H9 (cell line): ENCODE data around the gene SLC24A3. TPM values are rescaled to one million over a fixed set of nuclear protein-coding genes. Genes with fewer than 3 reads are reported as not detected.

ENCODE experiments used
- DNase-seq: peaks from one replicate; pipeline ENCODE4 v3.0.0-alpha.2; 2017
- H2AFZ ChIP-seq: one replicate; pipeline ENCODE4 v1.6.1; 2013; ENCODE audit warnings: mild to moderate bottlenecking, low read length, control low read depth, moderate library complexity
- H2AK5ac ChIP-seq: 2 replicates; pipeline ENCODE4 v1.6.1; 2013; ENCODE audit warnings: low read length, control low read depth, mixed read lengths; ENCODE audit not compliant: insufficient read length
- H2BK120ac ChIP-seq: one replicate; pipeline ENCODE4 v1.6.1; 2013; ENCODE audit warnings: low read depth, mild to moderate bottlenecking, low read length, control low read depth, inconsistent platforms; ENCODE audit not compliant: poor library complexity, severe bottlenecking
- H2BK12ac ChIP-seq: 2 replicates; pipeline ENCODE4 v1.6.1; 2013; ENCODE audit warnings: low read length, control low read depth, mixed read lengths, low read depth; ENCODE audit not compliant: insufficient read length
- H2BK15ac ChIP-seq: 2 replicates; pipeline ENCODE4 v1.6.1; 2013; ENCODE audit warnings: low read depth, low read length, control low read depth
- H2BK20ac ChIP-seq: one replicate; pipeline ENCODE4 v1.6.1; 2013; ENCODE audit warnings: low read depth, mild to moderate bottlenecking, low read length, control low read depth, inconsistent platforms; ENCODE audit not compliant: poor library complexity, severe bottlenecking
- H2BK5ac ChIP-seq: 2 replicates; pipeline ENCODE4 v1.6.1; 2013; ENCODE audit warnings: low read length, control low read depth, mixed read lengths; ENCODE audit not compliant: insufficient read length
- H3K14ac ChIP-seq: 2 replicates; pipeline ENCODE4 v1.6.1; 2013; ENCODE audit warnings: low read length, control low read depth; ENCODE audit not compliant: insufficient read depth
- H3K18ac ChIP-seq: 2 replicates; pipeline ENCODE4 v1.6.1; 2013; ENCODE audit warnings: low read depth, mild to moderate bottlenecking, mixed read lengths, low read length, control low read depth; ENCODE audit not compliant: insufficient read length
- H3K23ac ChIP-seq: 2 replicates; pipeline ENCODE4 v1.6.1; 2013; ENCODE audit warnings: low read length, control low read depth, mixed read lengths, low read depth; ENCODE audit not compliant: insufficient read length
- H3K23me2 ChIP-seq: 2 replicates; pipeline ENCODE4 v1.6.1; 2013; ENCODE audit warnings: low read depth, mild to moderate bottlenecking, mixed read lengths, low read length, control low read depth; ENCODE audit not compliant: insufficient read length, poor library complexity, severe bottlenecking
- H3K27ac ChIP-seq: 2 replicates; pipeline ENCODE4 v1.5.1; 2013; ENCODE audit warnings: low read length, control low read depth, mixed read lengths, low read depth; ENCODE audit not compliant: insufficient read length
- H3K27me3 ChIP-seq: 2 replicates; pipeline ENCODE4 v1.6.1; 2013; ENCODE audit warnings: low read length, control low read depth, inconsistent platforms; ENCODE audit not compliant: insufficient read depth
- H3K4ac ChIP-seq: 2 replicates; pipeline ENCODE4 v1.6.1; 2013; ENCODE audit warnings: low read depth, mild to moderate bottlenecking, control low read depth, inconsistent platforms, low read length, moderate library complexity
- H3K4me1 ChIP-seq: 2 replicates; pipeline ENCODE4 v1.6.1; 2013; ENCODE audit warnings: low read length, control low read depth, inconsistent platforms; ENCODE audit not compliant: insufficient read depth
- H3K4me2 ChIP-seq: 2 replicates; pipeline ENCODE4 v1.6.1; 2013; ENCODE audit warnings: low read length, control low read depth, mixed read lengths; ENCODE audit not compliant: insufficient read length, insufficient read depth
- H3K56ac ChIP-seq: 2 replicates; pipeline ENCODE4 v1.6.1; 2013; ENCODE audit warnings: low read depth, mild to moderate bottlenecking, mixed read lengths, low read length, control low read depth; ENCODE audit not compliant: insufficient read length
- H3K79me1 ChIP-seq: 2 replicates; pipeline ENCODE4 v1.6.1; 2013; ENCODE audit warnings: low read depth, mild to moderate bottlenecking, moderate library complexity, low read length, control low read depth, inconsistent platforms; ENCODE audit not compliant: insufficient read depth, poor library complexity, severe bottlenecking
- H3K79me2 ChIP-seq: 2 replicates; pipeline ENCODE4 v1.6.1; 2013; ENCODE audit warnings: low read length, control low read depth, inconsistent platforms; ENCODE audit not compliant: insufficient read depth
- H3K9ac ChIP-seq: 2 replicates; pipeline ENCODE4 v1.6.1; 2013; ENCODE audit warnings: low read length, control low read depth, mixed read lengths; ENCODE audit not compliant: insufficient read length; ENCODE audit errors: extremely low read depth
- H3K9me3 ChIP-seq: one replicate; pipeline ENCODE4 v1.6.1; 2013; ENCODE audit warnings: low read depth, low read length, inconsistent platforms; ENCODE audit not compliant: control insufficient read depth
- H3T11ph ChIP-seq: one replicate; pipeline ENCODE4 v1.6.1; 2013; ENCODE audit warnings: mild to moderate bottlenecking, low read length, control low read depth, inconsistent platforms
- H4K20me1 ChIP-seq: one replicate; pipeline ENCODE4 v1.6.1; 2013; ENCODE audit not compliant: control insufficient read depth, insufficient read length, insufficient read depth
- H4K5ac ChIP-seq: 2 replicates; pipeline ENCODE4 v1.6.1; 2013; ENCODE audit warnings: low read depth, mild to moderate bottlenecking, mixed read lengths, low read length, control low read depth; ENCODE audit not compliant: insufficient read length
- H4K8ac ChIP-seq: replicated peaks from 2 replicates; pipeline ENCODE4 v1.6.1; 2013; ENCODE audit warnings: low read length, control low read depth, mixed read lengths, low read depth; ENCODE audit not compliant: insufficient read length
- H4K91ac ChIP-seq: 2 replicates; pipeline ENCODE4 v1.6.1; 2013; ENCODE audit warnings: low read depth, mild to moderate bottlenecking, moderate library complexity, mixed read lengths, low read length, control low read depth; ENCODE audit not compliant: insufficient read length
- H3K27ac Mint-ChIP-seq, 3 experiments: 2 replicates in 2 of 3; 3 replicates in 1 of 3; pipeline ENCODE4 v1.8.0; 2020 to 2021; ENCODE audit warnings: mixed read lengths in 3 of 3, mild to moderate bottlenecking in 1 of 3, moderate library complexity in 1 of 3
- H3K27me3 Mint-ChIP-seq: 2 replicates; pipeline ENCODE4 v1.8.0; 2021; ENCODE audit warnings: low read depth, mild to moderate bottlenecking, moderate library complexity, mixed read lengths
- H3K36me3 Mint-ChIP-seq, 3 experiments: 2 replicates in 2 of 3; 3 replicates in 1 of 3; pipeline ENCODE4 v1.8.0; 2020 to 2021; ENCODE audit warnings: low read depth in 3 of 3, mixed read lengths in 3 of 3; ENCODE audit not compliant: insufficient read depth in 1 of 3
- H3K4me1 Mint-ChIP-seq, 2 experiments: 2 replicates each; pipeline ENCODE4 v1.8.0; 2020; ENCODE audit warnings: mixed read lengths in 2 of 2
- H3K4me3 Mint-ChIP-seq, 2 experiments: 2 replicates in 1 of 2; 3 replicates in 1 of 2; pipeline ENCODE4 v1.8.0; 2020 to 2021; ENCODE audit warnings: mild to moderate bottlenecking in 2 of 2, mixed read lengths in 2 of 2, moderate library complexity in 1 of 2
- H3K9me3 Mint-ChIP-seq, 2 experiments: 2 replicates in 1 of 2; 3 replicates in 1 of 2; pipeline ENCODE4 v1.8.0; 2020; ENCODE audit warnings: mild to moderate bottlenecking in 2 of 2, mixed read lengths in 2 of 2, moderate library complexity in 1 of 2
- WGBS: extraction: QIAGEN DNeasy Blood & Tissue Kit; methylation state at CpG from one replicate; pipeline ENCODE4 v1.1.7; 2013; ENCODE audit warnings: missing lambda C conversion rate, low lambda C conversion rate, mixed read lengths; ENCODE audit not compliant: insufficient read length; ENCODE audit errors: extremely low coverage; 5-methylcytosine and 5-hydroxymethylcytosine counted together
- total RNA-seq: library from RNA; stranded (reverse); gene quantifications from 2 replicates; pipeline ENCODE4 v1.2.1, GENCODE V29; 2021
- TF ChIP-seq, protein P1 (sequence below): fragments of 200-600 bp; sonication (generic); conservative IDR thresholded peaks from 3 replicates; pipeline ENCODE4 v1.8.0; 2021; ENCODE audit warnings: antibody characterized with exemption, mild to moderate bottlenecking

The SLC24A3 gene
- total RNA-seq, 1 experiment from 2014 or later, result 0.83 TPM

DNA sequence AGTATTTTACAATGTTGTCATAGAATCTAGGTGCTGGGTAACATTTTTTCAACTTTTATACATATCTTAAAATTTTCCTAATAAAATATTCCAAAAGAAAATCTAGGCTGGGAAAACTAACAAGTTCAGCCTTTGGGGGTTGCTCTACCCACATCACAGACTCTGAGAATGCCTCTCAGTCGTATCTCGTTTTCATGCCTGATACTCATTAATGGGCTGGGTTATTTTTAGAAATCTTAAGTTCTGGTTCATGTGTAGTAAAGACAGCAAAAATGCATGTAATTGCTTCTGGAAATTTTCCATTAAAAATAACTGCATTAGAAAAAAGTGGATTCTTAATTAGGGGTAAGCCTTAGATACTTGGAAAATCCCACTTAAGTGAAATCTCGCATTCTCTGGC lies 149.3 kb downstream of the SLC24A3 start:
- Histone ChIP-seq H2AK5ac (no peak overlapping the region), H3K56ac (no peak overlapping the region), H2BK20ac (no peak overlapping the region), H3K4me1 (no peaks in the 10 kb centered on the region), H3K23me2 (no peaks in the 10 kb centered on the region), H2BK12ac (no peak overlapping the region), H3K27me3 (no peaks in the 10 kb centered on the region), H3K23ac (no peak overlapping the region), H3K4ac (no peak overlapping the region), H3K18ac (no peak overlapping the region), H3K14ac (no peak overlapping the region), H3K79me1 (no peaks in the 10 kb centered on the region), H4K91ac (no peak overlapping the region), H2BK120ac (no peak overlapping the region), H2BK15ac (no peak overlapping the region), H3K9ac (no peak overlapping the region), H3K4me2 (no peak overlapping the region), H3K27ac (no peak overlapping the region), H4K5ac (no peak overlapping the region), H3T11ph (no peak overlapping the region), H3K79me2 (no peaks in the 10 kb centered on the region), H4K8ac (no peak overlapping the region), H4K20me1 (no peaks in the 10 kb centered on the region), H2AFZ (no peak overlapping the region), H3K9me3 (no peaks in the 10 kb centered on the region), H2BK5ac (no peak overlapping the region)
- TF ChIP-seq, protein P1, sequence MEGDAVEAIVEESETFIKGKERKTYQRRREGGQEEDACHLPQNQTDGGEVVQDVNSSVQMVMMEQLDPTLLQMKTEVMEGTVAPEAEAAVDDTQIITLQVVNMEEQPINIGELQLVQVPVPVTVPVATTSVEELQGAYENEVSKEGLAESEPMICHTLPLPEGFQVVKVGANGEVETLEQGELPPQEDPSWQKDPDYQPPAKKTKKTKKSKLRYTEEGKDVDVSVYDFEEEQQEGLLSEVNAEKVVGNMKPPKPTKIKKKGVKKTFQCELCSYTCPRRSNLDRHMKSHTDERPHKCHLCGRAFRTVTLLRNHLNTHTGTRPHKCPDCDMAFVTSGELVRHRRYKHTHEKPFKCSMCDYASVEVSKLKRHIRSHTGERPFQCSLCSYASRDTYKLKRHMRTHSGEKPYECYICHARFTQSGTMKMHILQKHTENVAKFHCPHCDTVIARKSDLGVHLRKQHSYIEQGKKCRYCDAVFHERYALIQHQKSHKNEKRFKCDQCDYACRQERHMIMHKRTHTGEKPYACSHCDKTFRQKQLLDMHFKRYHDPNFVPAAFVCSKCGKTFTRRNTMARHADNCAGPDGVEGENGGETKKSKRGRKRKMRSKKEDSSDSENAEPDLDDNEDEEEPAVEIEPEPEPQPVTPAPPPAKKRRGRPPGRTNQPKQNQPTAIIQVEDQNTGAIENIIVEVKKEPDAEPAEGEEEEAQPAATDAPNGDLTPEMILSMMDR, result no peak
- Mint-ChIP-seq H3K27ac (no peak overlapping the region), H3K27me3 (no peaks in the 10 kb centered on the region), H3K4me3 (no peak overlapping the region), H3K4me1 (peaks cover 11 to 19% of the 10 kb centered on the region in 2 experiments), H3K36me3 (no peaks in the 10 kb centered on the region; a peak in 1 of 7 replicates), H3K9me3 (peaks cover 0 to 2% of the 10 kb centered on the region in 2 experiments; a peak in 3 of 5 replicates)
- DNase-seq, result no peak
- no CpG with 5 or more reads among the region's 3 CpGs for WGBS
